Fibroblast of the aortic adventitia (primary cell): ENCODE data around the gene RTN4IP1. TPM values are rescaled to one million over a fixed set of nuclear protein-coding genes. Genes with fewer than 3 reads are reported as not detected.

Experiments used
- DNase-seq: peaks from one replicate; pipeline ENCODE4 v3.0.0-alpha.2; 2010; ENCODE audit warnings: low read depth
- H3K4me3 ChIP-seq: 2 replicates; pipeline ENCODE4 v1.5.1; 2011; ENCODE audit warnings: low read depth, mild to moderate bottlenecking, control low read depth, low read length, moderate library complexity
- CTCF ChIP-seq: IDR thresholded peaks from 2 replicates; pipeline ENCODE4 v1.5.1; 2011; ENCODE audit warnings: mild to moderate bottlenecking, low read length, control low read depth, inconsistent platforms; ENCODE audit not compliant: insufficient read depth
- total RNA-seq: library from RNA; depleted of rRNA; stranded (reverse); fragments of >200 nt; gene quantifications from 2 replicates; pipeline ENCODE4 v1.2.3, GENCODE V29; 2012; ENCODE audit warnings: low replicate concordance

Gene RTN4IP1
- total RNA-seq, 1 donor = 7.6 TPM

- TF ChIP-seq CTCF = no peak
- H3K4me3 ChIP-seq = no peak overlapping the region
These were observed 37.2 kb upstream of the RTN4IP1 start for GRCh38 chr6:106666282-106667021.

GRCh38 chr6:106662458-106662857 is 33.2 kb upstream of the RTN4IP1 start:
- no peak overlapping the region for H3K4me3 ChIP-seq
- no peak for TF ChIP-seq CTCF
- DNase-seq = no peak

More at GRCh38 chr6:106666282-106667021, 37.2 kb upstream of the RTN4IP1 start:
- DNase-seq = no peak

DNA sequence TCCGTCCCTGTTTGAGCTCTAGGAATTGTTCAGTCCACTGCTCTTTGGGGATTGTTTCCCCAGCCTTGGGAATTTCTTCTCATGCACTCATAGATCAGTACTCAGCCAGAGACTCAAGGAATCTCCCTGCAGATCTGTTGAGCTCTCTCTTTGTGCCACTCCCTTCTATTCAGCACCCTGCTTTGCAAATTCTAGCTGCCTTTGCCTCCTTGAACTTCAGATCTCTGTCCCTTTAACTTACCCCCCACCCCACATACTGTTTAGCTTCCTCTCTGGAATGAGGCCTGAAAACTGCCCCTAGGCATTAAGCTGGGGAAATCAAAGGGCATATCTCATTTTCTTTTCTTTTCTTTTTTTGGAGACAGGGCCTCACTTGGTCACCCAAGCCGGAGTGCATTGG is 30.6 kb upstream of the RTN4IP1 start:
- DNase-seq = no peak
- TF ChIP-seq CTCF = no peak
- no peak overlapping the region for H3K4me3 ChIP-seq

DNA sequence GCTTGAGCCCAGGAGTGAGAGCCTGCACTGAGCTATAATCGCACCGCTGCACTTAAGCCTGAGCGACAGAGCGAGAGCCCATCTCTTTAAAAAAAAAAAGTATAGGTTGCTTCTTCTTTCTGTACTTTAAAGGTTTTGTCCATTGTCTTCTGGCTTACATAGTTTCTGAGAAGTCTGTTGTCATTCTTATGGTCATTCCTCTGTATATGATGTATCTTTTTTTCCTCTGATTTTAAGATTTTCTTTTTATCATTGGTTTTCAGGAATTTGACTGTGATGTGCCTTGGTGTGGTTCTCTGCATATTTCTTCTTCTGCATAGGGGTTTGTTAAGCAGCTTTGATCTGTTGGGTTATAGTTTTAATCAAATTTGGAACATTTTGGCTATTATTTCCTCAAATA is 29.2 kb upstream of the RTN4IP1 start:
- no peak for TF ChIP-seq CTCF
- no peak overlapping the region for H3K4me3 ChIP-seq
- DNase-seq = peak; percentile 3

DNA sequence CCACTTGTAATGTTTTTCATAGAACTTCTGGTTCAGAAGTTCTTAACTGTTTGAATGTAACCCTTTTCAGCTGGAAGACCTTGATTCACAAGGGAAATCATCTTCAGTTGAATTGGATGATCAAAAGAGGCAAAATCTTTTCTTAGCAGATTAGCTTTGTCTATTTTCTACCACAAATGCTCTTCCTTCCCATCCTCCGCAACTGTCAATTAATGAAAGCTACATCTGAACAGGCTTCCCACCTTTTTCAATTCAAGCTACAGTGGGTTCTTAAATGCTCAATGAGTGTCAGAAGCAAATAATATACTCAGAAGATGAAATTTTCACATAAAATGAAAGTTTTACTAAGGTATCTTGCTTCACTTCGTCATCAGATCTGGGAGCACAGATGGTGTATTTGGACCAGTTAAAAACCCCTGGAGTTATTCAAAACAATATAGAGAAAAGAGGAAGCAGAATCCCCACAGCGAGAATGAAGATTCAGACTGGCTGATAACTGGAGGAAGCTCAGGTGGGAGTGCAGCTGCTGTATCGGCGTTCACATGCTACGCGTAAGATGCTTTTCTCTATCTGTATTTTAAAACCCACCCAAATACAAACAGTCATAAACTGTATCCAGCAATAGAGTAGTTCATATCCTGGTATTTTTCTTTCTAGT is 19.5 kb upstream of the RTN4IP1 start:
- no peak overlapping the region for H3K4me3 ChIP-seq
- TF ChIP-seq CTCF = no peak
- DNase-seq = no peak

- TF ChIP-seq CTCF = no peak
- H3K4me3 ChIP-seq = no peak overlapping the region
- DNase-seq = no peak
These were observed 13.8 kb upstream of the RTN4IP1 start for GRCh38 chr6:106643061-106643460.
